Endometrial microvascular endothelial cells (primary cell): ENCODE data around the gene TBC1D9B. TPM values are rescaled to one million over a fixed set of nuclear protein-coding genes. Genes with fewer than 3 reads are reported as not detected.
"Not testable (repeated sequence)": the region's sequence is repeated elsewhere in the genome, so short reads cannot be mapped to it uniquely, and the experiment has no call there.

Experiments
- in situ Hi-C: cut with HindIII; loops from 2 replicates; pipeline ENCODE4 v1.10.0; 2017; ENCODE audit warnings: low sequenced_read_pairs, low pct_unique_long_range_greater_than_20kb; ENCODE audit errors: inconsistent ontology term
- total RNA-seq: library from RNA; depleted of rRNA; stranded (reverse); fragments of >200 nt; gene quantifications from one replicate; pipeline ENCODE4 v1.2.3, GENCODE V29; 2015; ENCODE audit errors: inconsistent ontology term

The TBC1D9B gene
- total RNA-seq, 1 donor from 2014 or later = 73.8 TPM

GRCh38 chr5:179862296-179862695 lies 45.4 kb downstream of the TBC1D9B start:
- in situ Hi-C loops = no loop called here

- in situ Hi-C loops = no loop called here
Measured at GRCh38 chr5:179860301-179860700, 47.4 kb downstream of the TBC1D9B start.

- in situ Hi-C loops = no loop called here
Measured at GRCh38 chr5:179858586-179859427, 48.9 kb downstream of the TBC1D9B start, which contains the start of gene MRNIP. MRNIP (minus strand) TSS chr5:179858817; CDS start chr5:179858796, 21 bp downstream.

GRCh38 chr5:179858241-179858585 lies 49.5 kb downstream of the TBC1D9B start:
- in situ Hi-C loops = no loop called here

- in situ Hi-C loops = no loop called here
Measured at GRCh38 chr5:179854356-179854755, 53.3 kb downstream of the TBC1D9B start.

- in situ Hi-C loops = no loop called here
Measured at GRCh38 chr5:179852993-179853547, 54.6 kb downstream of the TBC1D9B start.

GRCh38 chr5:179841621-179842020 lies 66.1 kb downstream of the TBC1D9B start:
- in situ Hi-C loops = no loop called here

- in situ Hi-C loops = no loop called here
Measured at GRCh38 chr5:179840766-179841165, 66.9 kb downstream of the TBC1D9B start.

GRCh38 chr5:179840321-179840720 lies 67.4 kb downstream of the TBC1D9B start:
- in situ Hi-C loops = no loop called here

- in situ Hi-C loops = no loop called here
Measured at GRCh38 chr5:179839328-179840256, 68.1 kb downstream of the TBC1D9B start.

- in situ Hi-C loops = no loop called here
Measured at GRCh38 chr5:179837076-179838011, 70.4 kb downstream of the TBC1D9B start.

GRCh38 chr5:179836225-179837019 lies 71.3 kb downstream of the TBC1D9B start:
- in situ Hi-C loops = no loop called here

- in situ Hi-C loops = not testable (repeated sequence)
Measured at GRCh38 chr5:179834871-179835270, 72.8 kb downstream of the TBC1D9B start.

GRCh38 chr5:179834120-179834519 lies 73.6 kb downstream of the TBC1D9B start:
- in situ Hi-C loops = no loop called here

GRCh38 chr5:179833709-179834070 lies 74.0 kb downstream of the TBC1D9B start:
- in situ Hi-C loops = no loop called here

GRCh38 chr5:179833056-179833708 lies 74.5 kb downstream of the TBC1D9B start:
- in situ Hi-C loops = no loop called here

- in situ Hi-C loops = no loop called here
Measured at GRCh38 chr5:179832039-179832745, 75.5 kb downstream of the TBC1D9B start.
